ENCODE results near the gene SPIRE2. TPM values are rescaled to one million over a fixed set of nuclear protein-coding genes. Genes with fewer than 3 reads are reported as not detected.

The SPIRE2 gene
- polyA plus RNA-seq, 1 experiment = 1.5 TPM

DNA sequence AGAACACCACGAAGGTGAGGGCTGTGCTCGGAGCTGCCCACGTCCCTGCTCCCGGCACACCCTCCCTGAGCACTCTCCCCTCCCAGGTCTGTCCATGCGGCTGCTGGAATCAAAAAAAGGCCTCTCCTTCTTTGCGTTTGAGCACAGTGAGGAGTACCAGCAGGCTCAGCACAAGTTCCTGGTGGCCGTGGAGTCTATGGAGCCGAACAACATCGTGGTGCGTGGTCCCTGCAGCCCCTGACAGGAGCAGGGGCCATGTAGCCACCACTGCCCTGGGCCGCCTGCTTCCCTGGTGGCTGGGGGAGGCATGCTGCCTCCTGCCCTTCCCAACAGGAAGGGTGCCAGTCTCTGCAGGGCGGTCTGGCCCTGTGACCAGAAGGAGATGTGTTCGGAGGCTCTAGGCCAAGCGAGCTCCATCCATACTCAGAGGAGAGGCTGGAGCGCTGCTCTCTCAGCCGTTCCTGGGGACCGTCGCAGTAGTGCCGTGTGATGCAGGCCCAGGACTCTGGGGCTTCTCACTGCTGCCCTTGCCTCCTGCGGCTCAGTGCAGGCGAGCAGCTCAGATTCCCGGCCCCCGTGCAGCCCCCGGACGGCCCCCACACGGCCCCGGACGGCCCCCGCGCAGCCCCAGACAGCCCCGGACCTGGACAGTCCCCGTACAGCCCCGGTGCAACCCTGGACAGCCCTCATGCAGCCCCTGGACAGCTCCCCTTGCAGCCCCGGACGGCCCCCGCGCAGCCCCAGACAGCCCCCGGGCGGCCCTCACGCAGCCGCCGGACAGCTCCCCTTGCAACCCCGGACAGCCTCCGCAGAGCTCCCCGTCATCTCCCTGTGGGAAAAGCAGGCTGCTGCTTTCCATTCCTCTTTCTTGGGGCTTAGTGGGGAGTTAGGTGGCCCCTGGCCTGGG, 65.6 kb downstream of the SPIRE2 start:
- Histone ChIP-seq H3K27ac (ENCODE audit: low read depth, low read length) (no peak overlapping the region), H3K27me3 (ENCODE audit: control insufficient read depth, insufficient read depth, low read length) (no peaks in the 10 kb centered on the region), H3K9me3 (ENCODE audit: control insufficient read depth, insufficient read depth, low read length) (no peaks in the 10 kb centered on the region; the same call in 1 of the 2 replicates), H3K4me3 (ENCODE audit: low read depth, low read length) (no peak overlapping the region)
- ChIA-PET CTCF (no interaction called here), POLR2A (interaction anchor here (0.6 kb wide), 2 partner anchors 14 to 35 kb away, joined by 10 read pairs; no protein-coding TSS in a partner anchor)
- DNase-seq (ENCODE audit: low read depth, low spot score) = no peak
- TF ChIP-seq, protein P1, sequence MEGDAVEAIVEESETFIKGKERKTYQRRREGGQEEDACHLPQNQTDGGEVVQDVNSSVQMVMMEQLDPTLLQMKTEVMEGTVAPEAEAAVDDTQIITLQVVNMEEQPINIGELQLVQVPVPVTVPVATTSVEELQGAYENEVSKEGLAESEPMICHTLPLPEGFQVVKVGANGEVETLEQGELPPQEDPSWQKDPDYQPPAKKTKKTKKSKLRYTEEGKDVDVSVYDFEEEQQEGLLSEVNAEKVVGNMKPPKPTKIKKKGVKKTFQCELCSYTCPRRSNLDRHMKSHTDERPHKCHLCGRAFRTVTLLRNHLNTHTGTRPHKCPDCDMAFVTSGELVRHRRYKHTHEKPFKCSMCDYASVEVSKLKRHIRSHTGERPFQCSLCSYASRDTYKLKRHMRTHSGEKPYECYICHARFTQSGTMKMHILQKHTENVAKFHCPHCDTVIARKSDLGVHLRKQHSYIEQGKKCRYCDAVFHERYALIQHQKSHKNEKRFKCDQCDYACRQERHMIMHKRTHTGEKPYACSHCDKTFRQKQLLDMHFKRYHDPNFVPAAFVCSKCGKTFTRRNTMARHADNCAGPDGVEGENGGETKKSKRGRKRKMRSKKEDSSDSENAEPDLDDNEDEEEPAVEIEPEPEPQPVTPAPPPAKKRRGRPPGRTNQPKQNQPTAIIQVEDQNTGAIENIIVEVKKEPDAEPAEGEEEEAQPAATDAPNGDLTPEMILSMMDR (IDR thresholded peaks at IDR 0.05; ENCODE audit: low read depth, low read length) = no peak

- CTCF ChIA-PET = interaction anchor here (1.3 kb wide), 1 partner anchor 15 kb away, joined by 3 read pairs; no protein-coding TSS in a partner anchor
- no peak overlapping the region for H3K4me3 ChIP-seq (ENCODE audit: low read depth, low read length)
- H3K27me3 ChIP-seq (ENCODE audit: control insufficient read depth, insufficient read depth, low read length) = no peaks in the 10 kb centered on the region
- TF ChIP-seq, protein P1 (IDR thresholded peaks at IDR 0.05; ENCODE audit: low read depth, low read length) = no peak
- no peak overlapping the region for H3K27ac ChIP-seq (ENCODE audit: low read depth, low read length)
- no peaks in the 10 kb centered on the region; the same call in 1 of the 2 replicates for H3K9me3 ChIP-seq (ENCODE audit: control insufficient read depth, insufficient read depth, low read length)
- POLR2A ChIA-PET = interaction anchor here (1.2 kb wide), 1 partner anchor 23 kb away, joined by 4 read pairs; the partner anchor contains the start of gene MC1R
- DNase-seq (ENCODE audit: low read depth, low spot score) = no peak
Measured at GRCh38 chr16:89895482-89896250, 67.4 kb downstream of the SPIRE2 start.

GRCh38 chr16:89897204-89897603, 68.9 kb downstream of the SPIRE2 start:
- ChIA-PET POLR2A (interaction anchor here (1.2 kb wide), 1 partner anchor 22 kb away, joined by 4 read pairs; the partner anchor contains the start of gene MC1R), CTCF (interaction anchor here (0.6 to 1.2 kb wide), 2 partner anchors 13 to 158 kb away, joined by 3 to 13 read pairs; no protein-coding TSS in a partner anchor)
- Histone ChIP-seq H3K27me3 (ENCODE audit: control insufficient read depth, insufficient read depth, low read length) (no peaks in the 10 kb centered on the region), H3K9me3 (ENCODE audit: control insufficient read depth, insufficient read depth, low read length) (no peaks in the 10 kb centered on the region; the same call in 1 of the 2 replicates), H3K4me3 (ENCODE audit: low read depth, low read length) (no peak overlapping the region), H3K27ac (ENCODE audit: low read depth, low read length) (no peak overlapping the region)
- DNase-seq (ENCODE audit: low read depth, low spot score) = no peak
- TF ChIP-seq, protein P1 (IDR thresholded peaks at IDR 0.05; ENCODE audit: low read depth, low read length) = no peak

DNA sequence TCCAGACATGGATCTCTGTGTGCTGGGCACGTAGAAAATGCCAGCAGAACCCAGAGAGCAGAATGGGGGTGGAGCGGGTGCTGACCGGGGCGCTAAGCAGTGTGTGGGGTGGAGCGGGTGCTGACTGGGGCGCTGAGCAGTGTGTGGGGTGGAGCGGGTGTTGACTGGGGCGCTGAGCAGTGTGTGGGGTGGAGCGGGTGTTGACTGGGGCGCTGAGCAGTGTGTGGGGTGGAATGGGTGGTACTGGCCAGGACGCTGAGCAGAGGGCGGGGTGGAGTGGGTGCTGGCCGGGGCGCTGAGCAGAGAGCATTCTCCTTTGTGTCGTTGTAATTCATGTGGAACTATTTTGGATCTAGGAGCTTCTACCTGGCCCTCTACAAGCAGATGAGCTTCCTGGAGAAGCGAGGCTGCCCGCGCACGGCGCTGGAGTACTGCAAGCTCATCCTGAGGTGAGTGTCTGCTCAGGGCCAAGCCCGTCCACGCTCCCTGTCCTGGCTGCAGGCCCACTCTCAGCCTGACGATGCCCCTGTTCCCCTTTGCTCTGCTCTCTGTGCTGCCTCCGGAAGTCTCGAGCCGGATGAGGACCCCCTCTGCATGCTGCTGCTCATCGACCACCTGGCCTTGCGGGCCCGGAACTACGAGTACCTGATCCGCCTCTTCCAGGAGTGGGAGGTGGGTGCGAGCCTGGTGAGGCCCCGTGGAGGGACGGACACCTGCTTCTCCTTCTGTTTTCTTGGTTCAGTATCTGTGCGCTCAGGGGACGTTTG, 70.1 kb downstream of the SPIRE2 start:
- ChIA-PET CTCF (interaction anchor here (1.8 kb wide), 1 partner anchor 12 kb away, joined by 5 read pairs; no protein-coding TSS in a partner anchor), POLR2A (interaction anchor here (0.5 kb wide), 1 partner anchor 153 kb away, joined by 3 read pairs; no protein-coding TSS in a partner anchor)
- TF ChIP-seq, protein P1 (IDR thresholded peaks at IDR 0.05; ENCODE audit: low read depth, low read length) = no peak
- Histone ChIP-seq H3K4me3 (ENCODE audit: low read depth, low read length) (no peak overlapping the region), H3K27ac (ENCODE audit: low read depth, low read length) (no peak overlapping the region), H3K27me3 (ENCODE audit: control insufficient read depth, insufficient read depth, low read length) (no peaks in the 10 kb centered on the region), H3K9me3 (ENCODE audit: control insufficient read depth, insufficient read depth, low read length) (no peaks in the 10 kb centered on the region; the same call in 1 of the 2 replicates)
- DNase-seq (ENCODE audit: low read depth, low spot score) = no peak
